ENCODE data around the gene TMCO6.

DNA sequence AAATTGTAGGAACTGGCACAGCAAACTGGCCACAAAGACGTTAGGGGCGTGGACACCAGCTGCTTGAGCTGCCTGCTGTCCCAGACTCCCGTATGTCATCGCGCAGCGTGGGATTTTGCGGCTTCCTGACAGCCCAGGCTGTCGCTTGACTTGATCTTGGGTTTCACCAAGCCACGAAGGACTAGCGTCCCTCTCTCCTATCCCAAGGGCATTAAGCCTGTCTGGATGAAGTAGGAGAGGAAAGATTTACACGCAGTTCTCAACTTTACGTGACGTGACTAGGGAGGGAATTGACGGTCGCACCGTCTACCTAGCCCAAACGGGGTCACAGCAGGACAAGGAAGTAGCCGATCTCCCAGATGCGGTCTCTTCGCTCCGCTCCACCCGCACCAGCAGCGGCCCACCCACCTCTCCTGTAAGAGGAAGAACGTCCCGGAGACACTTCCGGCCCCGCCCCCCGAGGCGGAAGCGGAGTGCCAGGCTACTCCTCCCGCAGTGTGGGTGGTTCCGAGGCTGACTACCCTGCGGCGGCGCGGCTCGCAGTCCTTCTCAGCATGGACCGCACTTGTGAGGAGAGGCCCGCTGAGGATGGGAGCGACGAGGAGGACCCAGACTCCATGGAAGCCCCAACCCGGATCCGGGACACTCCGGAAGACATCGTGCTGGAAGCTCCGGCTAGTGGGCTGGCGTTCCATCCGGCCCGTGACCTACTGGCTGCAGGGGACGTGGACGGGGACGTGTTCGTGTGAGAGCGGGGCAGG lies 25.3 kb downstream of the TMCO6 start, which contains the start of gene WDR55:
- TF ChIP-seq, protein P1, sequence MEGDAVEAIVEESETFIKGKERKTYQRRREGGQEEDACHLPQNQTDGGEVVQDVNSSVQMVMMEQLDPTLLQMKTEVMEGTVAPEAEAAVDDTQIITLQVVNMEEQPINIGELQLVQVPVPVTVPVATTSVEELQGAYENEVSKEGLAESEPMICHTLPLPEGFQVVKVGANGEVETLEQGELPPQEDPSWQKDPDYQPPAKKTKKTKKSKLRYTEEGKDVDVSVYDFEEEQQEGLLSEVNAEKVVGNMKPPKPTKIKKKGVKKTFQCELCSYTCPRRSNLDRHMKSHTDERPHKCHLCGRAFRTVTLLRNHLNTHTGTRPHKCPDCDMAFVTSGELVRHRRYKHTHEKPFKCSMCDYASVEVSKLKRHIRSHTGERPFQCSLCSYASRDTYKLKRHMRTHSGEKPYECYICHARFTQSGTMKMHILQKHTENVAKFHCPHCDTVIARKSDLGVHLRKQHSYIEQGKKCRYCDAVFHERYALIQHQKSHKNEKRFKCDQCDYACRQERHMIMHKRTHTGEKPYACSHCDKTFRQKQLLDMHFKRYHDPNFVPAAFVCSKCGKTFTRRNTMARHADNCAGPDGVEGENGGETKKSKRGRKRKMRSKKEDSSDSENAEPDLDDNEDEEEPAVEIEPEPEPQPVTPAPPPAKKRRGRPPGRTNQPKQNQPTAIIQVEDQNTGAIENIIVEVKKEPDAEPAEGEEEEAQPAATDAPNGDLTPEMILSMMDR (IDR thresholded peaks at IDR 0.05; ENCODE audit: low read depth, low read length, poor library complexity, severe bottlenecking), result no peak
- no peak for TF ChIP-seq EZH2phosphoT487 (IDR thresholded peaks at IDR 0.05; ENCODE audit: borderline replicate concordance, low read length)
